Calu3 (cell line): ENCODE data around the gene RSRP1. TPM values are rescaled to one million over a fixed set of nuclear protein-coding genes. Genes with fewer than 3 reads are reported as not detected.

ENCODE experiments used
- BruUV-seq: library from RNA; stranded (reverse); fragments of 400-500 nt; replicated peaks from 2 replicates; lab custom pipeline; 2021; lab: Mats Ljungman, UMichigan
- CTCF ChIA-PET: fragments of 300-600 bp; sonication (Branson Sonifier 250); formaldehyde crosslinking; loops from one replicate; lab custom pipeline; 2022; ENCODE audit warnings: antibody characterized with exemption; lab: Charles Lee
- DNase-seq: peaks from one replicate; pipeline ENCODE4 v3.0.0; 2022
- H3K27ac Mint-ChIP-seq: one replicate; pipeline ENCODE4 v1.8.0; 2022; ENCODE audit warnings: mixed read lengths; ENCODE audit not compliant: unreplicated experiment
- H3K27me3 Mint-ChIP-seq: one replicate; pipeline ENCODE4 v1.8.0; 2022; ENCODE audit warnings: mixed read lengths; ENCODE audit not compliant: unreplicated experiment
- H3K36me3 Mint-ChIP-seq: one replicate; pipeline ENCODE4 v1.8.0; 2022; ENCODE audit warnings: mild to moderate bottlenecking, moderate library complexity, mixed read lengths; ENCODE audit not compliant: insufficient read depth, unreplicated experiment
- H3K4me1 Mint-ChIP-seq: one replicate; pipeline ENCODE4 v1.8.0; 2022; ENCODE audit warnings: mild to moderate bottlenecking, low read depth, mixed read lengths; ENCODE audit not compliant: unreplicated experiment
- H3K4me3 Mint-ChIP-seq: one replicate; pipeline ENCODE4 v1.8.0; 2022; ENCODE audit warnings: mild to moderate bottlenecking, low read depth, moderate library complexity, mixed read lengths; ENCODE audit not compliant: unreplicated experiment
- H3K9me3 Mint-ChIP-seq: one replicate; pipeline ENCODE4 v1.8.0; 2022; ENCODE audit warnings: low read depth, mixed read lengths; ENCODE audit not compliant: unreplicated experiment
- CTCF ChIP-seq: fragments of 200-600 bp; IDR thresholded peaks from one replicate; pipeline ENCODE4 v1.8.0; 2022; ENCODE audit warnings: antibody characterized with exemption; ENCODE audit not compliant: unreplicated experiment
- intact Hi-C: fragments of 100-400 bp; cut with micrococcal nuclease; formaldehyde crosslinking; loops from one replicate; pipeline ENCODE4 v1.10.0; 2022; ENCODE audit not compliant: unreplicated experiment
- total RNA-seq: library from RNA; stranded (reverse); gene quantifications from 2 replicates; pipeline ENCODE4 v1.2.3, GENCODE V29; 2022

Gene RSRP1
- total RNA-seq, 1 experiment from 2014 or later = 56.9 TPM

GRCh38 chr1:25204797-25205480, 42.3 kb downstream of the RSRP1 start:
- no peak overlapping the region for H3K4me3 Mint-ChIP-seq
- no TSS peak for BruUV-seq
- peaks cover 38% of the 10 kb centered on the region for H3K27me3 Mint-ChIP-seq
- intact Hi-C loops = loop anchor here (5.0 kb wide), 1 partner anchor 358 kb away; no protein-coding TSS in a partner anchor
- H3K4me1 Mint-ChIP-seq = no peaks in the 10 kb centered on the region
- no peak for DNase-seq
- TF ChIP-seq CTCF = no peak
- H3K27ac Mint-ChIP-seq = no peak overlapping the region
- H3K36me3 Mint-ChIP-seq = no peaks in the 10 kb centered on the region
- CTCF ChIA-PET = no interaction called here
- H3K9me3 Mint-ChIP-seq = no peaks in the 10 kb centered on the region

GRCh38 chr1:25201006-25201405, 46.2 kb downstream of the RSRP1 start:
- DNase-seq = no peak
- CTCF ChIA-PET = no interaction called here
- no peak overlapping the region for H3K27ac Mint-ChIP-seq
- no peaks in the 10 kb centered on the region for H3K36me3 Mint-ChIP-seq
- H3K9me3 Mint-ChIP-seq = no peaks in the 10 kb centered on the region
- peaks cover 10% of the 10 kb centered on the region for H3K4me1 Mint-ChIP-seq
- no TSS peak for BruUV-seq
- intact Hi-C loops = no loop called here
- H3K4me3 Mint-ChIP-seq = no peak overlapping the region
- H3K27me3 Mint-ChIP-seq = peaks cover 40% of the 10 kb centered on the region
- no peak for TF ChIP-seq CTCF

GRCh38 chr1:25199819-25200620, 47.2 kb downstream of the RSRP1 start:
- peaks cover 40% of the 10 kb centered on the region for H3K27me3 Mint-ChIP-seq
- H3K4me1 Mint-ChIP-seq = peaks cover 10% of the 10 kb centered on the region
- no TSS peak for BruUV-seq
- no peak for DNase-seq
- H3K27ac Mint-ChIP-seq = no peak overlapping the region
- H3K9me3 Mint-ChIP-seq = no peaks in the 10 kb centered on the region
- CTCF ChIA-PET = interaction anchor here (0.7 kb wide), 1 partner anchor 78 kb away, joined by 3 read pairs; no protein-coding TSS in a partner anchor
- no peak overlapping the region for H3K4me3 Mint-ChIP-seq
- no peaks in the 10 kb centered on the region for H3K36me3 Mint-ChIP-seq
- intact Hi-C loops = no loop called here
- no peak for TF ChIP-seq CTCF

- Mint-ChIP-seq H3K27ac (no peak overlapping the region), H3K4me1 (peaks cover 10% of the 10 kb centered on the region), H3K4me3 (no peak overlapping the region), H3K36me3 (no peaks in the 10 kb centered on the region), H3K9me3 (no peaks in the 10 kb centered on the region), H3K27me3 (peaks cover 51% of the 10 kb centered on the region)
- CTCF ChIA-PET = interaction anchor here (0.6 kb wide), 1 partner anchor 279 kb away, joined by 5 read pairs; no protein-coding TSS in a partner anchor
- no peak for DNase-seq
- no peak for TF ChIP-seq CTCF
- intact Hi-C loops = no loop called here
- no TSS peak for BruUV-seq
Observed at GRCh38 chr1:25198663-25199252, 48.5 kb downstream of the RSRP1 start.
